SK-N-SH treated with all-trans-retinoic acid at 6 μM for 48 hours (cell line): ENCODE data around the gene SLC6A16.

Experiments used
- ESRRG ChIP-seq: fragments of 250-450 bp; sonication (Bioruptor Pico); IDR thresholded peaks from 2 replicates; pipeline ENCODE4 v1.6.1; 2021; ENCODE audit warnings: mild to moderate bottlenecking
- GLIS3 ChIP-seq: fragments of 250-450 bp; sonication (Bioruptor Pico); IDR thresholded peaks from 2 replicates; pipeline ENCODE4 v1.5.0; 2020; ENCODE audit warnings: mild to moderate bottlenecking, moderate library complexity
- PATZ1 ChIP-seq: fragments of 250-450 bp; sonication (Bioruptor Pico); IDR thresholded peaks from 2 replicates; pipeline ENCODE4 v1.8.0; 2020; ENCODE audit warnings: mild to moderate bottlenecking, moderate library complexity, borderline replicate concordance
- PPARA ChIP-seq: fragments of 250-450 bp; sonication (Bioruptor Pico); IDR thresholded peaks from 2 replicates; pipeline ENCODE4 v1.5.0; 2020; ENCODE audit warnings: mild to moderate bottlenecking, borderline replicate concordance
- RARB ChIP-seq: fragments of 250-450 bp; sonication (Bioruptor Pico); IDR thresholded peaks from 2 replicates; pipeline ENCODE4 v1.8.0; 2021; ENCODE audit warnings: mild to moderate bottlenecking, moderate library complexity
- SNAI2 ChIP-seq: fragments of 250-450 bp; sonication (Bioruptor Pico); IDR thresholded peaks from 2 replicates; pipeline ENCODE4 v1.5.0; 2020; ENCODE audit warnings: mild to moderate bottlenecking, moderate library complexity
- TCF4 ChIP-seq: fragments of 250-450 bp; sonication (Bioruptor Pico); IDR thresholded peaks from 2 replicates; pipeline ENCODE4 v1.8.0; 2021; ENCODE audit warnings: mild to moderate bottlenecking, moderate library complexity, borderline replicate concordance
- ZFP3 ChIP-seq: fragments of 250-450 bp; sonication (Bioruptor Pico); IDR thresholded peaks from 2 replicates; pipeline ENCODE4 v1.5.0; 2020; ENCODE audit warnings: mild to moderate bottlenecking, moderate library complexity
- ZFP30 ChIP-seq: fragments of 450-650 bp; formaldehyde crosslinking; IDR thresholded peaks from 2 replicates; pipeline ENCODE4 v1.5.0; 2022; ENCODE audit warnings: mild to moderate bottlenecking, moderate library complexity
- ZNF8 ChIP-seq: fragments of 450-650 bp; formaldehyde crosslinking; IDR thresholded peaks from 2 replicates; pipeline ENCODE4 v1.5.0; 2020; ENCODE audit warnings: mild to moderate bottlenecking, moderate library complexity

GRCh38 chr19:49362048-49362928, 37.3 kb upstream of the SLC6A16 start, which contains the start of gene TEAD2:
- no peak for TF ChIP-seq PATZ1 (CRISPR knock-in tag)
- TF ChIP-seq ZFP30 (CRISPR knock-in tag), result no peak
- no peak for TF ChIP-seq ZNF8 (CRISPR knock-in tag)
- TF ChIP-seq GLIS3 (CRISPR knock-in tag), result no peak
- no peak for TF ChIP-seq ZFP3 (CRISPR knock-in tag)
- no peak for TF ChIP-seq ESRRG (CRISPR knock-in tag)
- no peak for TF ChIP-seq SNAI2 (CRISPR knock-in tag)
- TF ChIP-seq PPARA (CRISPR knock-in tag), result no peak
- TF ChIP-seq RARB (CRISPR knock-in tag), result no peak
- no peak for TF ChIP-seq TCF4 (CRISPR knock-in tag)
